ENCODE data around the gene MIPEP. TPM values are rescaled to one million over a fixed set of nuclear protein-coding genes. Genes with fewer than 3 reads are reported as not detected.

MIPEP gene
- polyA plus RNA-seq, 2 of the 4 experiments (the other 2 are of a cell fraction): 21.6 to 32.8 TPM

DNA sequence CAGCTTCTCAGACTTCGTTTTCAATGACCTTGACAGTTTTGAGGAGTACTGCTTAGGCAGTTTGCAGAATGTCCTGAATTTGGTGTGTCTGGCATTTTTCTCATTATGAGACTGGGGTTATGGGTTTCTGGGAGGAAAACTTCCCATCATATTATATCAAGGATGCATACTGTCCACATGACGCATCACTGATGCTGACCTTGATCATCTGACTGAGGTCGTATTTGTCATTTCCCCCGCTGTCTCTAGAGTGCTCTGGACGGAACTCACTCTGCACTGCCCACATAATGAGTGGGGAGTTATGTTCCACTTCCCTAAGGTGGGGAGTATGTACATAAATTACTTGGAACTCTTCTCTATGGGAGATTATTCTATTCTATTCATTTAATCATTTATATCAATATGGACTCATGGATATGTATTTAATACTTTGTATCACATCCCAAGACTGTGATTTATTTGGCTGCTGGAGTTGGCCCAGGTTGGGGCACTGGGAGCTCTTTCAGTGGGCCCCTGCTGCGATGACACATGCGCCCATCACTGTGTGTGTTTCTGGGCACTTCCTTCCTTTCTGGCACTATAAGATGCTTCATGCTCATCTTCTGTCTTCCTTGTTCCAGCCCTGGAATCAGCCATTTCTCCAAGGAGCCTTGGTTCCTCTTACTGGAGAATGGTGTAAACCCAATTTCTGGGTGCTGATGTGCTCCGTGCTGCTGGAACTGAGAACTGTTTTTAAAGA, 138.6 kb downstream of the MIPEP start:
- ATAC-seq: peak; percentile 51 to 59; a peak in 4 of 6 replicates
- DNase-seq (ENCODE audit: low read depth in 1 of 2, low spot score in 1 of 2): no peak
- Histone ChIP-seq H3K4me3 (no peak overlapping the region), H3K9me3 (no peaks in the 10 kb centered on the region), H3K27ac (peak overlapping the region; percentile 71 to 85), H3K4me1 (peaks cover 65% of the 10 kb centered on the region), H3K4me2 (peak overlapping the region; percentile 83)
- FAIRE-seq: no peak
- TF ChIP-seq ZFP36 (IDR thresholded peaks at IDR 0.05; ENCODE audit: borderline replicate concordance, partially characterized antibody): no peak
- TF ChIP-seq ZNF302 (CRISPR knock-in tag; IDR thresholded peaks at IDR 0.05): no peak
- no peak for TF ChIP-seq HEYL (CRISPR knock-in tag; IDR thresholded peaks at IDR 0.05)
- TF ChIP-seq CBX8 (IDR thresholded peaks at IDR 0.05): no peak
- no peak for TF ChIP-seq CEBPB (IDR thresholded peaks at IDR 0.05)
- CTCF ChIA-PET: interaction anchor here (1.1 kb wide), 1 partner anchor 9 kb away, joined by 5 read pairs; no protein-coding TSS in a partner anchor
- POLR2A ChIA-PET: no interaction called here
- 57% methylated on average over 8 of the region's 8 CpGs for WGBS (ENCODE audit: missing lambda C conversion rate)

DNA sequence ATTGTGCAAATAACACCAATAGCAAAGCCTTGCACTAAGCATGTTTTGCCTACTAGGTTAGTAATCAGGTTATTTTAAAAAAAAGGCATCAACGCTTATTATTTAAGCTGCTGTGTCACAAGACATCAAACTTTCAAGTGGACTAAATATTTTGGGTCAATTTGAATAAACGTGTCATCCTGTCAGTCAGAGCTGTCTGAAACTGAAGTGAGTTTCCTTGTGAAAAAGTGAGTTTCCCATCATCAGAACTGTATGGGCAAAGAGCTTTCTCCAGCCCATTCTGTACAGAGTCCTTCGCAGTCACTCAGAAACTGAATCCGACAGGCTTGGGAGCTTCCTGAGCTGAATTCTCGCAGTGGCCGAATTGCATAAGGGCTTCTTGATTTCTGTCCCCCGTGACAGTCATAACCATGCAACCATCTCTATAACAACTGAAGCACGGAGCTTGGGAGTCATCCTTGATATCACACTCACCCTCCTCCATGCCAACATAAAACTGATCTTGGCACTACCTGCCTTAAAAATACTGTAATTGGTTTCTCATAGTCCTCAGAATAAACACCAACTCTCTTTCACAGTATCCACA, 139.8 kb downstream of the MIPEP start:
- FAIRE-seq: no peak
- ChIA-PET POLR2A (no interaction called here), CTCF (interaction anchor here (0.5 to 1.1 kb wide), 4 partner anchors 8 to 40 kb away, joined by 3 to 5 read pairs (median 4); no protein-coding TSS in a partner anchor)
- no peak overlapping the region for H3K4me3 ChIP-seq
- no peak for ATAC-seq
- 79% methylated on average over 8 of the region's 8 CpGs for WGBS (ENCODE audit: missing lambda C conversion rate)
- no peak for TF ChIP-seq CEBPB (IDR thresholded peaks at IDR 0.05)
- no peak for TF ChIP-seq SREBF2 (IDR thresholded peaks at IDR 0.05)
- TF ChIP-seq POLR2A (IDR thresholded peaks at IDR 0.05; ENCODE audit: low read length): no peak
- TF ChIP-seq, protein P1, sequence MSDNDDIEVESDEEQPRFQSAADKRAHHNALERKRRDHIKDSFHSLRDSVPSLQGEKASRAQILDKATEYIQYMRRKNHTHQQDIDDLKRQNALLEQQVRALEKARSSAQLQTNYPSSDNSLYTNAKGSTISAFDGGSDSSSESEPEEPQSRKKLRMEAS (IDR thresholded peaks at IDR 0.05): no peak
- no peak for TF ChIP-seq JUNB (IDR thresholded peaks at IDR 0.05)
- TF ChIP-seq, protein P2, sequence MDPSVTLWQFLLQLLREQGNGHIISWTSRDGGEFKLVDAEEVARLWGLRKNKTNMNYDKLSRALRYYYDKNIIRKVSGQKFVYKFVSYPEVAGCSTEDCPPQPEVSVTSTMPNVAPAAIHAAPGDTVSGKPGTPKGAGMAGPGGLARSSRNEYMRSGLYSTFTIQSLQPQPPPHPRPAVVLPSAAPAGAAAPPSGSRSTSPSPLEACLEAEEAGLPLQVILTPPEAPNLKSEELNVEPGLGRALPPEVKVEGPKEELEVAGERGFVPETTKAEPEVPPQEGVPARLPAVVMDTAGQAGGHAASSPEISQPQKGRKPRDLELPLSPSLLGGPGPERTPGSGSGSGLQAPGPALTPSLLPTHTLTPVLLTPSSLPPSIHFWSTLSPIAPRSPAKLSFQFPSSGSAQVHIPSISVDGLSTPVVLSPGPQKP (IDR thresholded peaks at IDR 0.05; ENCODE audit: low read depth, low read length): no peak
- no peak for TF ChIP-seq HOXA7 (CRISPR knock-in tag; IDR thresholded peaks at IDR 0.05)
- no peak for TF ChIP-seq CBX8 (IDR thresholded peaks at IDR 0.05)
- TF ChIP-seq JUN (IDR thresholded peaks at IDR 0.05): no peak
- no peak for TF ChIP-seq HOXB13 (CRISPR knock-in tag; IDR thresholded peaks at IDR 0.05; ENCODE audit: low read depth)
- TF ChIP-seq BHLHE40 (IDR thresholded peaks at IDR 0.05; ENCODE audit: low read depth, low read length): no peak
- no peak for TF ChIP-seq FOSB (CRISPR knock-in tag; IDR thresholded peaks at IDR 0.05)
- no peak for TF ChIP-seq HOXB5 (CRISPR knock-in tag; IDR thresholded peaks at IDR 0.05)
- no peak for TF ChIP-seq ESRRA (IDR thresholded peaks at IDR 0.05; ENCODE audit: borderline replicate concordance, low read length)
- no peak for TF ChIP-seq MAFK (IDR thresholded peaks at IDR 0.05; ENCODE audit: partially characterized antibody)
- no peak for TF ChIP-seq PHF8 (IDR thresholded peaks at IDR 0.05; ENCODE audit: borderline replicate concordance, low read depth)
- H3K4me2 ChIP-seq: no peak overlapping the region
- no peak for DNase-seq (ENCODE audit: low read depth in 1 of 2, low spot score in 1 of 2)
- peak overlapping the region in 1 of 2 experiments; percentile 85; a peak in 3 of 6 replicates for H3K27ac ChIP-seq
- no peaks in the 10 kb centered on the region for H3K9me3 ChIP-seq
- peaks cover 66% of the 10 kb centered on the region for H3K4me1 ChIP-seq

DNA sequence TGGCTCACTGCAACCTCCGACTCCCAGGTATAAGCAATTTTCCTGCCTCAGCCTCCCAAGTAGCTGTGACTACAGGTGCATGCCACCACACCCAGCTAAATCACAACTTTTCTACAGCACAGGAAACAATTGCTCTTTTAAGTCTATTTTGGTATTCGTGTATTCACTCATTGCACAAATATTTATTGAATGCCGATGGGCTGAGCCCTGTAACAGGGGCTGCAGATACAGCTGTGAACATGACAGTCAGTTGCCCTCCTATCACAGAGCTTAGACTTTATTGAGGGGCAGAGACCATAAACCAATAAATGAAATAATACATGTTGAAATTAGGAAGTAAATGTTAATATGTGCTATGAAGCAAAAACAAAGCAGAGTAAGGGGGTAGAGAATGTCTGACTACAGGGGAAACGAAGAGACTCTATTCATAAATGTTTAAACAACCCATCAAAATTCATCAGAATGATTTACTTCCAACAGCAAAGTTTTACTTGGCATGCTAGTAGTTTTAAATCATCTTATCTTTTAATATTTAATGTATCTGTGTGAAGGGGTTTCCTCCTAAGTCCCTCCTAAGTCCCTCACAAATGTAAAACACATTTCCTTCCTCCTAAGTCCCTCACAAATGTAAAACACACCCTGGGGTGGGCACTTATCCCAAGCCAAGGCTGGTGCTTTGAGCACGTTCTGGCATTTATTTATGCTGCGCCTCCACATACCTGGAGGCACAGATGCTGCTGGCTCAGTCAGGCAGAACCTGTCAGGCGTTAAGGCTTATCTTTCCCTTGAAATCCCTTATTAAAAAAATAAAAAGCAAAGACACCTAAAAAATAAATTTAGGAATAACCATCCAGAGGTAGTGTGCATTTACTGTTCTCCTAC, 140.8 kb downstream of the MIPEP start:
- Histone ChIP-seq H3K4me1 (peaks cover 66% of the 10 kb centered on the region), H3K9me3 (no peaks in the 10 kb centered on the region), H3K4me3 (no peak overlapping the region), H3K4me2 (no peak overlapping the region), H3K27ac (peak overlapping the region in 1 of 2 experiments; percentile 24; a peak in 1 of 6 replicates)
- DNase-seq (ENCODE audit: low read depth in 1 of 2, low spot score in 1 of 2): no peak
- CTCF ChIA-PET: interaction anchor here (1.0 kb wide), 2 partner anchors 32 to 41 kb away, joined by 3 to 5 read pairs; no protein-coding TSS in a partner anchor
- POLR2A ChIA-PET: no interaction called here
- no peak for TF ChIP-seq TP53 (CRISPR knock-in tag; IDR thresholded peaks at IDR 0.05)
- TF ChIP-seq MAZ (IDR thresholded peaks at IDR 0.05; ENCODE audit: borderline replicate concordance, low read depth, low read length): no peak
- TF ChIP-seq, protein P3, sequence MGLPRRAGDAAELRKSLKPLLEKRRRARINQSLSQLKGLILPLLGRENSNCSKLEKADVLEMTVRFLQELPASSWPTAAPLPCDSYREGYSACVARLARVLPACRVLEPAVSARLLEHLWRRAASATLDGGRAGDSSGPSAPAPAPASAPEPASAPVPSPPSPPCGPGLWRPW (IDR thresholded peaks at IDR 0.05): no peak
- TF ChIP-seq, protein P4, sequence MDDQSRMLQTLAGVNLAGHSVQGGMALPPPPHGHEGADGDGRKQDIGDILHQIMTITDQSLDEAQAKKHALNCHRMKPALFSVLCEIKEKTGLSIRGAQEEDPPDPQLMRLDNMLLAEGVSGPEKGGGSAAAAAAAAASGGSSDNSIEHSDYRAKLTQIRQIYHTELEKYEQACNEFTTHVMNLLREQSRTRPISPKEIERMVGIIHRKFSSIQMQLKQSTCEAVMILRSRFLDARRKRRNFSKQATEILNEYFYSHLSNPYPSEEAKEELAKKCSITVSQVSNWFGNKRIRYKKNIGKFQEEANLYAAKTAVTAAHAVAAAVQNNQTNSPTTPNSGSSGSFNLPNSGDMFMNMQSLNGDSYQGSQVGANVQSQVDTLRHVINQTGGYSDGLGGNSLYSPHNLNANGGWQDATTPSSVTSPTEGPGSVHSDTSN (IDR thresholded peaks at IDR 0.05): no peak
- TF ChIP-seq, protein P5, sequence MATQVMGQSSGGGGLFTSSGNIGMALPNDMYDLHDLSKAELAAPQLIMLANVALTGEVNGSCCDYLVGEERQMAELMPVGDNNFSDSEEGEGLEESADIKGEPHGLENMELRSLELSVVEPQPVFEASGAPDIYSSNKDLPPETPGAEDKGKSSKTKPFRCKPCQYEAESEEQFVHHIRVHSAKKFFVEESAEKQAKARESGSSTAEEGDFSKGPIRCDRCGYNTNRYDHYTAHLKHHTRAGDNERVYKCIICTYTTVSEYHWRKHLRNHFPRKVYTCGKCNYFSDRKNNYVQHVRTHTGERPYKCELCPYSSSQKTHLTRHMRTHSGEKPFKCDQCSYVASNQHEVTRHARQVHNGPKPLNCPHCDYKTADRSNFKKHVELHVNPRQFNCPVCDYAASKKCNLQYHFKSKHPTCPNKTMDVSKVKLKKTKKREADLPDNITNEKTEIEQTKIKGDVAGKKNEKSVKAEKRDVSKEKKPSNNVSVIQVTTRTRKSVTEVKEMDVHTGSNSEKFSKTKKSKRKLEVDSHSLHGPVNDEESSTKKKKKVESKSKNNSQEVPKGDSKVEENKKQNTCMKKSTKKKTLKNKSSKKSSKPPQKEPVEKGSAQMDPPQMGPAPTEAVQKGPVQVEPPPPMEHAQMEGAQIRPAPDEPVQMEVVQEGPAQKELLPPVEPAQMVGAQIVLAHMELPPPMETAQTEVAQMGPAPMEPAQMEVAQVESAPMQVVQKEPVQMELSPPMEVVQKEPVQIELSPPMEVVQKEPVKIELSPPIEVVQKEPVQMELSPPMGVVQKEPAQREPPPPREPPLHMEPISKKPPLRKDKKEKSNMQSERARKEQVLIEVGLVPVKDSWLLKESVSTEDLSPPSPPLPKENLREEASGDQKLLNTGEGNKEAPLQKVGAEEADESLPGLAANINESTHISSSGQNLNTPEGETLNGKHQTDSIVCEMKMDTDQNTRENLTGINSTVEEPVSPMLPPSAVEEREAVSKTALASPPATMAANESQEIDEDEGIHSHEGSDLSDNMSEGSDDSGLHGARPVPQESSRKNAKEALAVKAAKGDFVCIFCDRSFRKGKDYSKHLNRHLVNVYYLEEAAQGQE (IDR thresholded peaks at IDR 0.05): no peak
- no peak for TF ChIP-seq RAD21 (conservative IDR thresholded peaks at IDR 0.05 in 1 of 2, IDR thresholded peaks at IDR 0.05 in 1 of 2)
- TF ChIP-seq EHF (CRISPR knock-in tag; IDR thresholded peaks at IDR 0.05): no peak
- WGBS (ENCODE audit: missing lambda C conversion rate): 55% methylated on average over 7 of the region's 7 CpGs
- ATAC-seq: no peak
- no peak for FAIRE-seq
